ENCODE measurements around the gene MUCL3.

DNA sequence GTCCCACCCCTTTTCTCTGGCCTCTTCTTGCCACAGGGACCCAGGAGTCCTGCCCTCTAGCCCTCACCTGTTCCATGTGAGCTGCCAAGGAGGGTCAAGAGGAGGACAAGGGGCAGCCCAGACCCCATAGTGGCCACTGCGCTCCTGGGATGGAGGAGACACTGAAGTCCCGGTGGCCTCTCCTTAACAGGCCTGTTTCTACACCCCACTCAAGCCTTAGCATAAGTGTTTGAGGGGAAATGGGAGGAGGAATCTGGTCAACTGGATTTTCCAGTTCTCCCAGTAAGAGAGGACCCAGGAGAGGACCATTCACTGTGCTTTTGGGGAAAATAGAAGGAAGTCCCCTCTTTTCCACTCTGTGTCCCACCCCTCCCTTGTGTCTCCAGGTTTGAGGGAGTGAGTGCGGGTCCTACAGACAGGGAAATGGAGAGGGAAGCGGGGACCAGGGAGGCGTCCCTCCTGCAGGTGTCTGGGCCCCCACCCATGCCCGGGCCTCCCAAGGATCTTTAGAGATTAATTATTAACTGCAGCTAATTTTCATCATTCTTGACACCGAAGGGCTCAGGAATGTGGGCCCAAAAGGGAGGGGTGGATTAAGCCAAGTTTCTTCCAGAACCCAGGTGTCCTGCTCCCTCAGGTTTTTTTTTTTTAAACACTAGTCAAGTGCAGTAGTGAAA, 8.7 kb upstream of the MUCL3 start, which contains the start of gene SFTA2:
- TF ChIP-seq CTCF (conservative IDR thresholded peaks at IDR 0.05; ENCODE audit: low read length) (no peak), EZH2phosphoT487 (IDR thresholded peaks at IDR 0.05; ENCODE audit: borderline replicate concordance, low read depth, low read length) (no peak)

All from OCI-LY7 (cell line).